CD4-positive, alpha-beta memory T cell (primary cell): ENCODE data around the gene ST8SIA2. TPM values are rescaled to one million over a fixed set of nuclear protein-coding genes. Genes with fewer than 3 reads are reported as not detected.

Source experiments
- CTCF ChIA-PET: fragments of 350-600 bp; sonication (Branson Sonifier 250); formaldehyde crosslinking; loops from one replicate; lab custom pipeline; 2021; ENCODE audit warnings: inconsistent platforms; ENCODE audit not compliant: partially characterized antibody; lab: Charles Lee
- POLR2A ChIA-PET: fragments of 350-600 bp; sonication (Branson Sonifier 250); formaldehyde crosslinking; loops from one replicate; lab custom pipeline; 2021; ENCODE audit not compliant: partially characterized antibody; lab: Charles Lee
- DNase-seq, 5 donors: peaks; one replicate each; pipeline versions ENCODE4 v3.0.0 to v3.0.0-alpha.2; 2020 to 2022; ENCODE audit warnings: mixed read lengths in 1 of 5
- H3K27ac ChIP-seq: one replicate; pipeline ENCODE4 v1.7.0; 2013; ENCODE audit warnings: low read depth, low read length
- H3K27me3 ChIP-seq: 2 replicates; pipeline ENCODE4 v1.7.0; 2013; ENCODE audit warnings: mild to moderate bottlenecking, low read length, moderate library complexity; ENCODE audit not compliant: insufficient read depth
- H3K36me3 ChIP-seq: 2 replicates; pipeline ENCODE4 v1.7.0; 2013; ENCODE audit warnings: mild to moderate bottlenecking, low read length, moderate library complexity; ENCODE audit not compliant: insufficient read depth
- H3K4me1 ChIP-seq: 2 replicates; pipeline ENCODE4 v1.7.0; 2013; ENCODE audit warnings: mild to moderate bottlenecking, low read length, moderate library complexity; ENCODE audit not compliant: insufficient read depth
- H3K4me3 ChIP-seq, 2 donors: one replicate each; pipeline ENCODE4 v1.7.0; 2013; ENCODE audit warnings: low read length in 2 of 2, mild to moderate bottlenecking in 1 of 2
- H3K9me3 ChIP-seq, 2 donors: one replicate each; pipeline ENCODE4 v1.7.0; 2013; ENCODE audit warnings: low read length in 2 of 2, control low read depth in 1 of 2; ENCODE audit not compliant: control insufficient read depth in 1 of 2
- H3K27ac Mint-ChIP-seq, 7 donors: one replicate each; pipeline ENCODE4 v1.8.0; 2020 to 2021; ENCODE audit warnings: mixed read lengths in 7 of 7, mild to moderate bottlenecking in 6 of 7, inconsistent platforms in 3 of 7, moderate library complexity in 3 of 7
- H3K27me3 Mint-ChIP-seq, 2 donors: one replicate each; pipeline ENCODE4 v1.8.0; 2020 to 2021; ENCODE audit warnings: mixed read lengths in 2 of 2
- H3K36me3 Mint-ChIP-seq, 2 donors: one replicate each; pipeline ENCODE4 v1.8.0; 2020 to 2021; ENCODE audit warnings: mixed read lengths in 2 of 2, inconsistent platforms in 1 of 2, mild to moderate bottlenecking in 1 of 2
- H3K4me1 Mint-ChIP-seq, 4 donors: one replicate each; pipeline ENCODE4 v1.8.0; 2020 to 2021; ENCODE audit warnings: mixed read lengths in 4 of 4, mild to moderate bottlenecking in 1 of 4
- H3K4me3 Mint-ChIP-seq, 8 donors: one replicate each; pipeline ENCODE4 v1.8.0; 2020 to 2021; ENCODE audit warnings: mixed read lengths in 8 of 8, mild to moderate bottlenecking in 7 of 8, moderate library complexity in 6 of 8, inconsistent platforms in 3 of 8
- H3K9me3 Mint-ChIP-seq, 8 donors: one replicate each; pipeline ENCODE4 v1.8.0; 2020 to 2021; ENCODE audit warnings: mixed read lengths in 8 of 8, mild to moderate bottlenecking in 5 of 8, inconsistent platforms in 3 of 8, moderate library complexity in 1 of 8
- intact Hi-C: fragments of 100-400 bp; cut with micrococcal nuclease; formaldehyde crosslinking; loops from one replicate; pipeline ENCODE4 v1.15.1; 2023
- polyA plus RNA-seq, 2 donors: library from polyadenylated mRNA; unstranded; fragments of 300-500 nt; fragmentation: Illumina TruSeq; gene quantifications; one replicate each; pipeline ENCODE4 v1.2.3, GENCODE V29; 2021
- total RNA-seq, 2 experiments: library from RNA; stranded (reverse); gene quantifications; one replicate each; pipeline ENCODE4 v1.2.3, GENCODE V29; 2021

ST8SIA2 gene
- total and polyA plus RNA-seq, 4 experiments from 2014 or later = not detected

GRCh38 chr15:92492551-92493115 is 99.0 kb downstream of the ST8SIA2 start:
- POLR2A ChIA-PET = no interaction called here

GRCh38 chr15:92494806-92495336 is 101.2 kb downstream of the ST8SIA2 start:
- no peaks in the 10 kb centered on the region for H3K36me3 Mint-ChIP-seq
- no peaks in the 10 kb centered on the region for H3K4me1 Mint-ChIP-seq
- ChIA-PET POLR2A (no interaction called here), CTCF (no interaction called here)
- H3K27me3 ChIP-seq = no peaks in the 10 kb centered on the region
- peaks cover 15 to 28% of the 10 kb centered on the region in 2 donors for H3K27me3 Mint-ChIP-seq
- peaks cover 0 to 3% of the 10 kb centered on the region in 2 donors for H3K9me3 ChIP-seq
- peaks cover 0 to 17% (median 14%) of the 10 kb centered on the region in 8 donors for H3K9me3 Mint-ChIP-seq
- no peak overlapping the region for H3K27ac ChIP-seq
- no peak for DNase-seq
- H3K36me3 ChIP-seq = no peaks in the 10 kb centered on the region
- H3K4me3 ChIP-seq = no peak overlapping the region
- no peaks in the 10 kb centered on the region for H3K4me1 ChIP-seq
- no peak overlapping the region for H3K27ac Mint-ChIP-seq
- intact Hi-C loops = no loop called here
- H3K4me3 Mint-ChIP-seq = no peak overlapping the region

More at GRCh38 chr15:92492551-92493115, 99.0 kb downstream of the ST8SIA2 start:
- H3K9me3 ChIP-seq = peaks cover 0 to 6% of the 10 kb centered on the region in 2 donors
- Mint-ChIP-seq H3K4me1 (no peaks in the 10 kb centered on the region), H3K9me3 (peaks cover 0 to 29% (median 18%) of the 10 kb centered on the region in 8 donors), H3K27me3 (peaks cover 10 to 22% of the 10 kb centered on the region in 2 donors), H3K27ac (no peak overlapping the region), H3K36me3 (no peaks in the 10 kb centered on the region), H3K4me3 (no peak overlapping the region)
- CTCF ChIA-PET = no interaction called here
- no peak for DNase-seq
- H3K27me3 ChIP-seq = no peaks in the 10 kb centered on the region
- H3K4me3 ChIP-seq = no peak overlapping the region
- no peaks in the 10 kb centered on the region for H3K36me3 ChIP-seq
- intact Hi-C loops = no loop called here
- no peaks in the 10 kb centered on the region for H3K4me1 ChIP-seq
- H3K27ac ChIP-seq = no peak overlapping the region

DNA sequence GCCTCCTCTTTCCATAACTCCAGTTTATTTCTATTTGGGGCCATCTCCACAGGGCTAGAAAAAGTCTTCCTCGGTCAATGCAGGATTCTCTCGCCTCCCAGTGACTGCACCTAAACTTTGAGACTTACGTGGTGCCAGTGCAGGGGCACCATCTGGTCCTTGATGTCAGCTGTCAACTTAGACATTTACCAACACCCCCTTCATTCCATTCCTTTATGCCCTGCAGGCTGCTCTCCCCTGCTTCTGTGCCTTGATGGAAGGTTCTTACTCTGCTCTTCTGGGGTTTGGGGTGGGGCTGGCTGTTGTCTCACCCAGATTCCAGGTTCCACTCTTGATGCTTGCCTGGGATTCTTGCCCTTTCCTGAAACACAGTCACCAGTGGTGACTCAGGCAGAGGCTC is 101.8 kb downstream of the ST8SIA2 start:
- no peak for DNase-seq
- Histone ChIP-seq H3K4me3 (no peak overlapping the region), H3K4me1 (no peaks in the 10 kb centered on the region), H3K27ac (no peak overlapping the region), H3K27me3 (no peaks in the 10 kb centered on the region), H3K9me3 (no peaks in the 10 kb centered on the region), H3K36me3 (no peaks in the 10 kb centered on the region)
- Mint-ChIP-seq H3K4me3 (no peak overlapping the region), H3K27me3 (peaks cover 21 to 34% of the 10 kb centered on the region in 2 donors), H3K4me1 (no peaks in the 10 kb centered on the region), H3K27ac (no peak overlapping the region), H3K36me3 (no peaks in the 10 kb centered on the region), H3K9me3 (peaks cover 0 to 11% (median 8%) of the 10 kb centered on the region in 8 donors)
- ChIA-PET CTCF (no interaction called here), POLR2A (no interaction called here)
- intact Hi-C loops = no loop called here

GRCh38 chr15:92499731-92500530 is 106.2 kb downstream of the ST8SIA2 start:
- intact Hi-C loops = no loop called here
- Mint-ChIP-seq H3K9me3 (no peaks in the 10 kb centered on the region), H3K4me1 (no peaks in the 10 kb centered on the region), H3K36me3 (no peaks in the 10 kb centered on the region), H3K27me3 (peaks cover 33 to 36% of the 10 kb centered on the region in 2 donors), H3K4me3 (no peak overlapping the region), H3K27ac (no peak overlapping the region)
- DNase-seq = no peak
- Histone ChIP-seq H3K4me3 (no peak overlapping the region), H3K4me1 (no peaks in the 10 kb centered on the region), H3K36me3 (no peaks in the 10 kb centered on the region), H3K9me3 (no peaks in the 10 kb centered on the region), H3K27ac (no peak overlapping the region), H3K27me3 (no peaks in the 10 kb centered on the region)
- CTCF ChIA-PET = no interaction called here
- POLR2A ChIA-PET = no interaction called here

GRCh38 chr15:92502336-92502735 is 108.7 kb downstream of the ST8SIA2 start:
- H3K4me1 Mint-ChIP-seq = no peaks in the 10 kb centered on the region
- DNase-seq = no peak
- ChIA-PET POLR2A (no interaction called here), CTCF (no interaction called here)
- H3K36me3 Mint-ChIP-seq = no peaks in the 10 kb centered on the region
- no peak overlapping the region for H3K4me3 Mint-ChIP-seq
- no peaks in the 10 kb centered on the region for H3K9me3 ChIP-seq
- H3K27ac ChIP-seq = no peak overlapping the region
- H3K36me3 ChIP-seq = no peaks in the 10 kb centered on the region
- no peaks in the 10 kb centered on the region for H3K4me1 ChIP-seq
- H3K27me3 Mint-ChIP-seq = peaks cover 22 to 32% of the 10 kb centered on the region in 2 donors
- H3K4me3 ChIP-seq = no peak overlapping the region
- H3K9me3 Mint-ChIP-seq = peaks cover 3 to 10% (median 7%) of the 10 kb centered on the region in 8 donors
- intact Hi-C loops = no loop called here
- no peak overlapping the region for H3K27ac Mint-ChIP-seq
- no peaks in the 10 kb centered on the region for H3K27me3 ChIP-seq

DNA sequence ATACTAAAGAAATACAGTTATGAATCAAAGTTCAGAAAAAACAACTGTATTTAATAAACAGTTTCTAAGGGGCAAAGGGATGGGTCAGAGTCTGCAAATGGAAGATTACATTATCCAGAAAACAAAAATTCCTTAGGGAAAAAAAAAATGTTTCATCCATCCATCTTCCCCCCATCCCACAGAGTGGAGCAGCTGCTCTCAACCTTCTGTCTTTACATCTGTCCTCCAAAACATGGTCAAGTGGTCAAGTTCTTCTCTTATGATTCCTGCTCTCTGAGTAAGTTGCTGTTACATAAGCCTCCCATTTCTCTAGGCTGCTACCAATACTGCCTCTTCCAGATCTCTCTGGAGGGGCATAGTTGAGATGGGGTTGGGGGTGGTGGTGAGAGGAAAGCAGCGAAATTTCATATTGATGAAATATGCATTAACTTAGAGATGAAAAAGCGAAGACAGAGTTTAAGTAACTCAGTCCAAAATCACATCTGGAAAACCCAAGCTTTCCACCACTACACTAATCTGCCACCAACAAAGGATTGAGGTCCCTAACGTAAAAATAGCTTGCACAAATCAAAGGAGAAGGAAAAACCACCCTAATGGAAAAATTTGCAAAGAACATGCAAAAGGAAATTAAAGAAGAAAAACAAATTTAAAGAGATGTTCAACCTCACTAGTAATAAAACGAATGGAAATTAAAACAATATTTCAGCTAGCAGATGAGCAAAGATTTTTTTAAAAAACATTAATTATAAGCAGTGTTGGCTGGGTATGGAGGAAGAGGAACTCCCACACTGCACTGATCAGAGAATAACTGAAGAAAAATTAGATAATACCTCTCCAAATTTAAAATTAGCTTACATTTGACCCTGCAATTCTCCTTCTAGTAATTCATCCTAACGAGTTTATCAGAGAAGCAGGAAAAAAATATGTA is 109.5 kb downstream of the ST8SIA2 start:
- ChIA-PET POLR2A (no interaction called here), CTCF (no interaction called here)
- Histone ChIP-seq H3K4me3 (no peak overlapping the region), H3K9me3 (no peaks in the 10 kb centered on the region), H3K36me3 (no peaks in the 10 kb centered on the region), H3K4me1 (no peaks in the 10 kb centered on the region), H3K27me3 (no peaks in the 10 kb centered on the region), H3K27ac (no peak overlapping the region)
- Mint-ChIP-seq H3K27ac (no peak overlapping the region), H3K9me3 (peaks cover 3 to 15% (median 8%) of the 10 kb centered on the region in 8 donors), H3K36me3 (no peaks in the 10 kb centered on the region), H3K4me3 (no peak overlapping the region), H3K4me1 (no peaks in the 10 kb centered on the region), H3K27me3 (peaks cover 19 to 28% of the 10 kb centered on the region in 2 donors)
- no peak for DNase-seq
- intact Hi-C loops = no loop called here

GRCh38 chr15:92503889-92504288 is 110.2 kb downstream of the ST8SIA2 start:
- peaks cover 19 to 27% of the 10 kb centered on the region in 2 donors for H3K27me3 Mint-ChIP-seq
- no peak overlapping the region for H3K4me3 Mint-ChIP-seq
- H3K4me1 ChIP-seq = no peaks in the 10 kb centered on the region
- H3K27ac ChIP-seq = no peak overlapping the region
- no peaks in the 10 kb centered on the region for H3K9me3 ChIP-seq
- POLR2A ChIA-PET = no interaction called here
- no peaks in the 10 kb centered on the region for H3K36me3 Mint-ChIP-seq
- intact Hi-C loops = no loop called here
- no peak overlapping the region for H3K27ac Mint-ChIP-seq
- H3K9me3 Mint-ChIP-seq = peaks cover 3 to 15% (median 8%) of the 10 kb centered on the region in 8 donors
- H3K36me3 ChIP-seq = no peaks in the 10 kb centered on the region
- CTCF ChIA-PET = no interaction called here
- no peaks in the 10 kb centered on the region for H3K4me1 Mint-ChIP-seq
- no peaks in the 10 kb centered on the region for H3K27me3 ChIP-seq
- no peak for DNase-seq
- H3K4me3 ChIP-seq = no peak overlapping the region
